Effector memory CD8-positive, alpha-beta T cell (primary cell): Measurements from ENCODE around the gene C13orf46.

Experiments
- ATAC-seq: fragments of 150-1000 bp; cut with Tn5 transposase; replicated peaks from 2 replicates; pipeline ENCODE4 v1.10.0; 2021; ENCODE audit warnings: mild to moderate bottlenecking, moderate library complexity
- DNase-seq, 3 experiments: peaks; one replicate each; pipeline ENCODE4 v3.0.0; 2021
- H3K27ac Mint-ChIP-seq, 2 donors: one replicate each; pipeline ENCODE4 v1.8.0; 2022; ENCODE audit warnings: mild to moderate bottlenecking in 2 of 2, mixed read lengths in 2 of 2, moderate library complexity in 2 of 2
- H3K27me3 Mint-ChIP-seq, 2 donors: one replicate each; pipeline ENCODE4 v1.8.0; 2022; ENCODE audit warnings: mixed read lengths in 2 of 2
- H3K36me3 Mint-ChIP-seq: one replicate; pipeline ENCODE4 v1.8.0; 2022; ENCODE audit warnings: mild to moderate bottlenecking, moderate library complexity, mixed read lengths; ENCODE audit not compliant: insufficient read depth
- H3K4me1 Mint-ChIP-seq, 2 donors: one replicate each; pipeline ENCODE4 v1.8.0; 2022; ENCODE audit warnings: low read depth in 2 of 2, mixed read lengths in 2 of 2
- H3K4me3 Mint-ChIP-seq, 2 donors: one replicate each; pipeline ENCODE4 v1.8.0; 2022; ENCODE audit warnings: mild to moderate bottlenecking in 2 of 2, mixed read lengths in 2 of 2, moderate library complexity in 2 of 2
- H3K9me3 Mint-ChIP-seq, 2 donors: one replicate each; pipeline ENCODE4 v1.8.0; 2022; ENCODE audit warnings: mixed read lengths in 2 of 2

The C13orf46 gene

GRCh38 chr13:113956571-113956970 is 17.3 kb downstream of the C13orf46 start:
- no peak overlapping the region for H3K4me3 Mint-ChIP-seq
- ATAC-seq: no peak
- H3K27ac Mint-ChIP-seq: peak overlapping the region in 1 of 2 donors; percentile 85
- no peaks in the 10 kb centered on the region for H3K27me3 Mint-ChIP-seq
- peaks cover 10 to 17% of the 10 kb centered on the region in 2 donors for H3K4me1 Mint-ChIP-seq
- DNase-seq: no peak
- H3K36me3 Mint-ChIP-seq: peaks cover 56% of the 10 kb centered on the region
- H3K9me3 Mint-ChIP-seq: peaks cover 1 to 8% of the 10 kb centered on the region in 2 donors

- H3K36me3 Mint-ChIP-seq: peaks cover 56% of the 10 kb centered on the region
- peaks cover 11 to 17% of the 10 kb centered on the region in 2 donors for H3K4me1 Mint-ChIP-seq
- H3K27me3 Mint-ChIP-seq: no peaks in the 10 kb centered on the region
- ATAC-seq (no peak), DNase-seq (no peak)
- peak overlapping the region in 1 of 2 donors; percentile 21 for H3K4me3 Mint-ChIP-seq
- H3K27ac Mint-ChIP-seq: peak overlapping the region in 1 of 2 donors; percentile 90
- H3K9me3 Mint-ChIP-seq: peaks cover 1 to 8% of the 10 kb centered on the region in 2 donors
Observed at GRCh38 chr13:113955691-113956090, 18.2 kb downstream of the C13orf46 start.

- Mint-ChIP-seq H3K27ac (peak overlapping the region in 1 of 2 donors; percentile 90), H3K4me3 (peak overlapping the region in 1 of 2 donors; percentile 38), H3K4me1 (peaks cover 11 to 17% of the 10 kb centered on the region in 2 donors), H3K27me3 (no peaks in the 10 kb centered on the region), H3K36me3 (peaks cover 56% of the 10 kb centered on the region), H3K9me3 (peaks cover 0 to 8% of the 10 kb centered on the region in 2 donors)
- ATAC-seq: no peak
- DNase-seq: no peak
Observed at GRCh38 chr13:113955235-113955634, 18.6 kb downstream of the C13orf46 start.

- H3K27me3 Mint-ChIP-seq: no peaks in the 10 kb centered on the region
- H3K36me3 Mint-ChIP-seq: peaks cover 64% of the 10 kb centered on the region
- peaks cover 11 to 16% of the 10 kb centered on the region in 2 donors for H3K4me1 Mint-ChIP-seq
- no peak overlapping the region for H3K4me3 Mint-ChIP-seq
- H3K27ac Mint-ChIP-seq: peak overlapping the region in 1 of 2 donors; percentile 90
- peaks cover 0 to 8% of the 10 kb centered on the region in 2 donors for H3K9me3 Mint-ChIP-seq
- no peak for ATAC-seq
- DNase-seq: no peak
Observed at GRCh38 chr13:113954046-113954835, 19.6 kb downstream of the C13orf46 start.

GRCh38 chr13:113953561-113953960 is 20.3 kb downstream of the C13orf46 start:
- Mint-ChIP-seq H3K36me3 (peaks cover 59% of the 10 kb centered on the region), H3K9me3 (peaks cover 0 to 8% of the 10 kb centered on the region in 2 donors), H3K27ac (no peak overlapping the region), H3K4me1 (peaks cover 11 to 12% of the 10 kb centered on the region in 2 donors), H3K27me3 (no peaks in the 10 kb centered on the region), H3K4me3 (no peak overlapping the region)
- DNase-seq (no peak), ATAC-seq (no peak)

GRCh38 chr13:113952983-113953520 is 20.8 kb downstream of the C13orf46 start:
- no peaks in the 10 kb centered on the region for H3K27me3 Mint-ChIP-seq
- H3K36me3 Mint-ChIP-seq: peaks cover 55% of the 10 kb centered on the region
- no peak for DNase-seq
- peaks cover 0 to 8% of the 10 kb centered on the region in 2 donors for H3K9me3 Mint-ChIP-seq
- H3K4me1 Mint-ChIP-seq: peaks cover 7 to 10% of the 10 kb centered on the region in 2 donors
- no peak for ATAC-seq
- no peak overlapping the region for H3K4me3 Mint-ChIP-seq
- no peak overlapping the region for H3K27ac Mint-ChIP-seq

GRCh38 chr13:113952151-113952982 is 21.5 kb downstream of the C13orf46 start:
- Mint-ChIP-seq H3K27ac (no peak overlapping the region), H3K36me3 (peaks cover 54% of the 10 kb centered on the region), H3K4me3 (no peak overlapping the region), H3K9me3 (peaks cover 0 to 8% of the 10 kb centered on the region in 2 donors), H3K4me1 (peaks cover 3 to 9% of the 10 kb centered on the region in 2 donors), H3K27me3 (no peaks in the 10 kb centered on the region)
- DNase-seq: no peak
- no peak for ATAC-seq

- peak; percentile 66 for ATAC-seq
- no peaks in the 10 kb centered on the region for H3K27me3 Mint-ChIP-seq
- H3K36me3 Mint-ChIP-seq: peaks cover 47% of the 10 kb centered on the region
- H3K4me1 Mint-ChIP-seq: peaks cover 0 to 9% of the 10 kb centered on the region in 2 donors
- peak in 2 of 3 experiments; percentile 16 to 23 for DNase-seq
- H3K27ac Mint-ChIP-seq: peak overlapping the region in 1 of 2 donors; percentile 41
- peaks cover 0 to 8% of the 10 kb centered on the region in 2 donors for H3K9me3 Mint-ChIP-seq
- H3K4me3 Mint-ChIP-seq: no peak overlapping the region
Observed at GRCh38 chr13:113951246-113951999, 22.5 kb downstream of the C13orf46 start.

GRCh38 chr13:113950451-113951245 is 23.2 kb downstream of the C13orf46 start:
- peak overlapping the region in 1 of 2 donors; percentile 23 for H3K27ac Mint-ChIP-seq

GRCh38 chr13:113949546-113949945 is 24.3 kb downstream of the C13orf46 start:
- no peaks in the 10 kb centered on the region for H3K27me3 Mint-ChIP-seq
- no peak for DNase-seq
- H3K9me3 Mint-ChIP-seq: no peaks in the 10 kb centered on the region
- ATAC-seq: no peak
- H3K36me3 Mint-ChIP-seq: peaks cover 44% of the 10 kb centered on the region
- H3K4me1 Mint-ChIP-seq: peaks cover 0 to 6% of the 10 kb centered on the region in 2 donors
- peak overlapping the region in 1 of 2 donors; percentile 49 for H3K27ac Mint-ChIP-seq
- H3K4me3 Mint-ChIP-seq: no peak overlapping the region

More at GRCh38 chr13:113950451-113951245, 23.2 kb downstream of the C13orf46 start:
- no peak for DNase-seq
- H3K36me3 Mint-ChIP-seq: peaks cover 47% of the 10 kb centered on the region
- H3K9me3 Mint-ChIP-seq: peaks cover 0 to 2% of the 10 kb centered on the region in 2 donors
- peak; percentile 10 for ATAC-seq
- peaks cover 0 to 6% of the 10 kb centered on the region in 2 donors for H3K4me1 Mint-ChIP-seq
- no peaks in the 10 kb centered on the region for H3K27me3 Mint-ChIP-seq
- H3K4me3 Mint-ChIP-seq: peak overlapping the region in 1 of 2 donors; percentile 31

- Mint-ChIP-seq H3K4me3 (no peak overlapping the region), H3K27ac (peak overlapping the region; percentile 57 to 84), H3K27me3 (no peaks in the 10 kb centered on the region), H3K4me1 (peaks cover 0 to 6% of the 10 kb centered on the region in 2 donors), H3K36me3 (peaks cover 36% of the 10 kb centered on the region), H3K9me3 (no peaks in the 10 kb centered on the region)
- ATAC-seq (no peak), DNase-seq (no peak)
Observed at GRCh38 chr13:113948034-113948742, 25.7 kb downstream of the C13orf46 start.
